Measurements from ENCODE around the gene TMEM185A. TPM values are rescaled to one million over a fixed set of nuclear protein-coding genes. Genes with fewer than 3 reads are reported as not detected.

Gene TMEM185A
- total and polyA plus RNA-seq, 10 of the 15 experiments (the other 5 are each of a cell fraction or from before 2014, with no cell fraction given) = 2.4 to 25.1 (median 12.0) TPM

DNA sequence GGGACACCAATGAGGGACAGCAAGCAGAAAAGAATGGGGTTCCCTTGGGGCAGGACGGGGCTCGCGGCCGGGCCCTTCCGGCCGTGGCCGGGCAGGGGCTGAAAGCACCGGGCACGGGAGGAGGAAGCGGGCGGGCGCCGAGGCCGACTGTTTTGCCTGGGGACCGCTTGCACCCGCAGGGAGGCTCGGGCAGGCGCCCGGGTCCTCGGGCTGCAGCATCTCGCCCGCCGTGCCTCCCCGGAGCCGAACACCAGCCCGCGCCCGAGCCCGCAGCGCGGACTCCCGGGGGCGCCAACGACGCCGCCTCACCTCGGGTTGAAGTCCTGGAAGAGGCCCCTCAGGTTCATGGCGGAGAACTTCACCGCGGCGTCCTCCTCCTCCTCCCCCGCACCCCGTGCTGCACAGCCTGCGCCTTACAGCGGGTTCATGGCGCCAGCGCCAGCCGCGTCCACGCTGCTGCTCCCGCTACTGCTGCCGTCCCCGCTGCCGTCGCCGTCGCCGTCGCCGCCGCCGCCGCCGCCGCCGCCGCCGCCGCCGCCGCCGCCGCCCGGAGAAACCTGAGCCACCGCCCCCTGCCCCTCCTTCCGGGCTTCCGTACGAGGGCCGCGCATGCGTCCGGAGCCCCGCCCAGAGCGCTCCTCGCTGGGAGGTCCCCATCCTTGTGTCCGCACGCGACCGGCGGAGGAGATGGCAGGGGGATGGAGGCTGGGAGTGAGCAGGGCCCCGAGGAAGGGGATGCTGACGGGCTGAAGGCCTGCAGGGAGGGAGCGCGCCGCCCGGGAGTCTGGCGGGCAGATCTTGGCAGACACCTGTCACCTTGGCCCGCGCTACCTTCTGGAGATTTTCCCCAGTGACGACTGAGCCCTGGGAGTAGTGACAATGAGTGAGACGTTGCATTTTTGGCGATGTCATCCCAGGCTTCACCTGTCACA lies at the start of gene TMEM185A (continued):
- TF ChIP-seq, protein P1, sequence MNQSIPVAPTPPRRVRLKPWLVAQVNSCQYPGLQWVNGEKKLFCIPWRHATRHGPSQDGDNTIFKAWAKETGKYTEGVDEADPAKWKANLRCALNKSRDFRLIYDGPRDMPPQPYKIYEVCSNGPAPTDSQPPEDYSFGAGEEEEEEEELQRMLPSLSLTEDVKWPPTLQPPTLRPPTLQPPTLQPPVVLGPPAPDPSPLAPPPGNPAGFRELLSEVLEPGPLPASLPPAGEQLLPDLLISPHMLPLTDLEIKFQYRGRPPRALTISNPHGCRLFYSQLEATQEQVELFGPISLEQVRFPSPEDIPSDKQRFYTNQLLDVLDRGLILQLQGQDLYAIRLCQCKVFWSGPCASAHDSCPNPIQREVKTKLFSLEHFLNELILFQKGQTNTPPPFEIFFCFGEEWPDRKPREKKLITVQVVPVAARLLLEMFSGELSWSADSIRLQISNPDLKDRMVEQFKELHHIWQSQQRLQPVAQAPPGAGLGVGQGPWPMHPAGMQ (IDR thresholded peaks at IDR 0.05; ENCODE audit: borderline replicate concordance) = no peak
- TF ChIP-seq NRF1 (conservative IDR thresholded peaks at IDR 0.05; ENCODE audit: low read depth, low read length) (peak; percentile 55), EGR1 (IDR thresholded peaks at IDR 0.05; ENCODE audit: borderline replicate concordance in 1 of 2, low read depth in 2 of 2, low read length in 2 of 2) (0 out of 3 replicates have a peak, but pooled peaks of 1 of the 2 experiments have one; percentile 34), POLR2AphosphoS5 (IDR thresholded peaks at IDR 0.05; ENCODE audit: low read length) (no peak; the same call in 1 of the 2 replicates), IKZF2 (IDR thresholded peaks at IDR 0.05) (no peak), POLR2A (IDR thresholded peaks at IDR 0.05; ENCODE audit: low read depth, low read length) (peak; percentile 75), NFXL1 (IDR thresholded peaks at IDR 0.05; ENCODE audit: borderline replicate concordance) (no peak), MTA3 (IDR thresholded peaks at IDR 0.05; ENCODE audit: borderline replicate concordance, low read length) (no peak), CHD1 (IDR thresholded peaks at IDR 0.05; ENCODE audit: low read depth, low read length) (no peak), STAT3 (IDR thresholded peaks at IDR 0.05; ENCODE audit: low read depth, low read length) (no peak), ZNF24 (IDR thresholded peaks at IDR 0.05) (no peak), WRNIP1 (IDR thresholded peaks at IDR 0.05; ENCODE audit: borderline replicate concordance, low read depth, low read length) (no peak)
- TF ChIP-seq, protein P2, sequence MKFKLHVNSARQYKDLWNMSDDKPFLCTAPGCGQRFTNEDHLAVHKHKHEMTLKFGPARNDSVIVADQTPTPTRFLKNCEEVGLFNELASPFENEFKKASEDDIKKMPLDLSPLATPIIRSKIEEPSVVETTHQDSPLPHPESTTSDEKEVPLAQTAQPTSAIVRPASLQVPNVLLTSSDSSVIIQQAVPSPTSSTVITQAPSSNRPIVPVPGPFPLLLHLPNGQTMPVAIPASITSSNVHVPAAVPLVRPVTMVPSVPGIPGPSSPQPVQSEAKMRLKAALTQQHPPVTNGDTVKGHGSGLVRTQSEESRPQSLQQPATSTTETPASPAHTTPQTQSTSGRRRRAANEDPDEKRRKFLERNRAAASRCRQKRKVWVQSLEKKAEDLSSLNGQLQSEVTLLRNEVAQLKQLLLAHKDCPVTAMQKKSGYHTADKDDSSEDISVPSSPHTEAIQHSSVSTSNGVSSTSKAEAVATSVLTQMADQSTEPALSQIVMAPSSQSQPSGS (IDR thresholded peaks at IDR 0.05; ENCODE audit: low read length) = no peak
- TF ChIP-seq, protein P3, sequence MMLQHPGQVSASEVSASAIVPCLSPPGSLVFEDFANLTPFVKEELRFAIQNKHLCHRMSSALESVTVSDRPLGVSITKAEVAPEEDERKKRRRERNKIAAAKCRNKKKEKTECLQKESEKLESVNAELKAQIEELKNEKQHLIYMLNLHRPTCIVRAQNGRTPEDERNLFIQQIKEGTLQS (IDR thresholded peaks at IDR 0.05; ENCODE audit: borderline replicate concordance, extremely low read depth, low read depth, low read length) = no peak
- TF ChIP-seq, protein P4, sequence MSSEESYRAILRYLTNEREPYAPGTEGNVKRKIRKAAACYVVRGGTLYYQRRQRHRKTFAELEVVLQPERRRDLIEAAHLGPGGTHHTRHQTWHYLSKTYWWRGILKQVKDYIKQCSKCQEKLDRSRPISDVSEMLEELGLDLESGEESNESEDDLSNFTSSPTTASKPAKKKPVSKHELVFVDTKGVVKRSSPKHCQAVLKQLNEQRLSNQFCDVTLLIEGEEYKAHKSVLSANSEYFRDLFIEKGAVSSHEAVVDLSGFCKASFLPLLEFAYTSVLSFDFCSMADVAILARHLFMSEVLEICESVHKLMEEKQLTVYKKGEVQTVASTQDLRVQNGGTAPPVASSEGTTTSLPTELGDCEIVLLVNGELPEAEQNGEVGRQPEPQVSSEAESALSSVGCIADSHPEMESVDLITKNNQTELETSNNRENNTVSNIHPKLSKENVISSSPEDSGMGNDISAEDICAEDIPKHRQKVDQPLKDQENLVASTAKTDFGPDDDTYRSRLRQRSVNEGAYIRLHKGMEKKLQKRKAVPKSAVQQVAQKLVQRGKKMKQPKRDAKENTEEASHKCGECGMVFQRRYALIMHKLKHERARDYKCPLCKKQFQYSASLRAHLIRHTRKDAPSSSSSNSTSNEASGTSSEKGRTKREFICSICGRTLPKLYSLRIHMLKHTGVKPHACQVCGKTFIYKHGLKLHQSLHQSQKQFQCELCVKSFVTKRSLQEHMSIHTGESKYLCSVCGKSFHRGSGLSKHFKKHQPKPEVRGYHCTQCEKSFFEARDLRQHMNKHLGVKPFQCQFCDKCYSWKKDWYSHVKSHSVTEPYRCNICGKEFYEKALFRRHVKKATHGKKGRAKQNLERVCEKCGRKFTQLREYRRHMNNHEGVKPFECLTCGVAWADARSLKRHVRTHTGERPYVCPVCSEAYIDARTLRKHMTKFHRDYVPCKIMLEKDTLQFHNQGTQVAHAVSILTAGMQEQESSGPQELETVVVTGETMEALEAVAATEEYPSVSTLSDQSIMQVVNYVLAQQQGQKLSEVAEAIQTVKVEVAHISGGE (CRISPR knock-in tag; IDR thresholded peaks at IDR 0.05) = no peak
- TF ChIP-seq, protein P5, sequence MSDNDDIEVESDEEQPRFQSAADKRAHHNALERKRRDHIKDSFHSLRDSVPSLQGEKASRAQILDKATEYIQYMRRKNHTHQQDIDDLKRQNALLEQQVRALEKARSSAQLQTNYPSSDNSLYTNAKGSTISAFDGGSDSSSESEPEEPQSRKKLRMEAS (IDR thresholded peaks at IDR 0.05; ENCODE audit: low read depth, low read length) = no peak
- TF ChIP-seq, protein P6, sequence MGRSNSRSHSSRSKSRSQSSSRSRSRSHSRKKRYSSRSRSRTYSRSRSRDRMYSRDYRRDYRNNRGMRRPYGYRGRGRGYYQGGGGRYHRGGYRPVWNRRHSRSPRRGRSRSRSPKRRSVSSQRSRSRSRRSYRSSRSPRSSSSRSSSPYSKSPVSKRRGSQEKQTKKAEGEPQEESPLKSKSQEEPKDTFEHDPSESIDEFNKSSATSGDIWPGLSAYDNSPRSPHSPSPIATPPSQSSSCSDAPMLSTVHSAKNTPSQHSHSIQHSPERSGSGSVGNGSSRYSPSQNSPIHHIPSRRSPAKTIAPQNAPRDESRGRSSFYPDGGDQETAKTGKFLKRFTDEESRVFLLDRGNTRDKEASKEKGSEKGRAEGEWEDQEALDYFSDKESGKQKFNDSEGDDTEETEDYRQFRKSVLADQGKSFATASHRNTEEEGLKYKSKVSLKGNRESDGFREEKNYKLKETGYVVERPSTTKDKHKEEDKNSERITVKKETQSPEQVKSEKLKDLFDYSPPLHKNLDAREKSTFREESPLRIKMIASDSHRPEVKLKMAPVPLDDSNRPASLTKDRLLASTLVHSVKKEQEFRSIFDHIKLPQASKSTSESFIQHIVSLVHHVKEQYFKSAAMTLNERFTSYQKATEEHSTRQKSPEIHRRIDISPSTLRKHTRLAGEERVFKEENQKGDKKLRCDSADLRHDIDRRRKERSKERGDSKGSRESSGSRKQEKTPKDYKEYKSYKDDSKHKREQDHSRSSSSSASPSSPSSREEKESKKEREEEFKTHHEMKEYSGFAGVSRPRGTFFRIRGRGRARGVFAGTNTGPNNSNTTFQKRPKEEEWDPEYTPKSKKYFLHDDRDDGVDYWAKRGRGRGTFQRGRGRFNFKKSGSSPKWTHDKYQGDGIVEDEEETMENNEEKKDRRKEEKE (IDR thresholded peaks at IDR 0.05) = no peak
- TF ChIP-seq, protein P7, sequence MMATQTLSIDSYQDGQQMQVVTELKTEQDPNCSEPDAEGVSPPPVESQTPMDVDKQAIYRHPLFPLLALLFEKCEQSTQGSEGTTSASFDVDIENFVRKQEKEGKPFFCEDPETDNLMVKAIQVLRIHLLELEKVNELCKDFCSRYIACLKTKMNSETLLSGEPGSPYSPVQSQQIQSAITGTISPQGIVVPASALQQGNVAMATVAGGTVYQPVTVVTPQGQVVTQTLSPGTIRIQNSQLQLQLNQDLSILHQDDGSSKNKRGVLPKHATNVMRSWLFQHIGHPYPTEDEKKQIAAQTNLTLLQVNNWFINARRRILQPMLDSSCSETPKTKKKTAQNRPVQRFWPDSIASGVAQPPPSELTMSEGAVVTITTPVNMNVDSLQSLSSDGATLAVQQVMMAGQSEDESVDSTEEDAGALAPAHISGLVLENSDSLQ (IDR thresholded peaks at IDR 0.05) = no peak

Data from GM12878 (cell line).